Vagina (tissue), 2 donors: Measurements from ENCODE around the gene SRPK3. TPM values are rescaled to one million over a fixed set of nuclear protein-coding genes. Genes with fewer than 3 reads are reported as not detected.

ENCODE experiments used
- DNase-seq, 2 donors: peaks; one replicate each; pipeline ENCODE4 v3.0.0-alpha.2; 2017; ENCODE audit errors: extremely low spot score in 2 of 2
- H3K27ac ChIP-seq: fragments of 200-600 bp; sonication (generic); one replicate; pipeline ENCODE4 v1.5.1; 2019
- H3K27me3 ChIP-seq: fragments of 200-600 bp; sonication (generic); one replicate; pipeline ENCODE4 v1.5.1; 2019
- H3K36me3 ChIP-seq, 2 donors: fragments of 200-600 bp; sonication (generic); one replicate each; pipeline ENCODE4 v1.5.1; 2017 to 2019
- H3K4me1 ChIP-seq: fragments of 200-600 bp; sonication (generic); one replicate; pipeline ENCODE4 v1.5.1; 2019
- H3K4me3 ChIP-seq, 2 donors: fragments of 200-600 bp; sonication (generic); 1 replicate in 1 of 2; 2 replicates in 1 of 2; pipeline ENCODE4 v1.5.1; 2016 to 2019
- H3K9me3 ChIP-seq: fragments of 200-600 bp; sonication (generic); one replicate; pipeline ENCODE4 v1.5.1; 2019
- CTCF ChIP-seq, 3 experiments: fragments of 450-650 bp in 2 of 3; fragments of 200-600 bp in 1 of 3; sonication (generic) in 1 of 3; IDR thresholded peaks; one replicate each; pipeline ENCODE4 v1.5.1; 2017 to 2019; ENCODE audit warnings: antibody characterized with exemption in 3 of 3, mild to moderate bottlenecking in 2 of 3, moderate library complexity in 2 of 3
- POLR2A ChIP-seq, 2 donors: fragments of 450-650 bp; IDR thresholded peaks; one replicate each; pipeline ENCODE4 v1.6.1; 2017; ENCODE audit warnings: antibody characterized with exemption in 2 of 2, mild to moderate bottlenecking in 2 of 2, moderate library complexity in 2 of 2
- POLR2AphosphoS5 ChIP-seq, 2 donors: sonication (generic); formaldehyde crosslinking; IDR thresholded peaks; one replicate each; pipeline ENCODE4 v1.9.0; 2017; ENCODE audit warnings: antibody characterized with exemption in 2 of 2, mild to moderate bottlenecking in 2 of 2, low read depth in 1 of 2; ENCODE audit not compliant: insufficient read depth in 1 of 2
- intact Hi-C: fragments of 100-400 bp; cut with DNase I; formaldehyde crosslinking; loops from one replicate; pipeline ENCODE4 v1.15.1; 2023
- total RNA-seq: library from RNA; depleted of rRNA; stranded (reverse); fragments of >200 nt; gene quantifications from one replicate; pipeline ENCODE4 v1.2.3, GENCODE V29; 2016

The SRPK3 gene
- total RNA-seq, 1 donor from 2014 or later, result 0.25 TPM

- no peak for DNase-seq
- Histone ChIP-seq H3K4me3 (no peak overlapping the region), H3K27me3 (no peaks in the 10 kb centered on the region), H3K27ac (no peak overlapping the region), H3K4me1 (peaks cover 18% of the 10 kb centered on the region), H3K36me3 (peaks cover 0 to 12% of the 10 kb centered on the region in 2 donors), H3K9me3 (no peaks in the 10 kb centered on the region)
- TF ChIP-seq POLR2A (IDR thresholded peaks at IDR 0.05), result no peak
- no peak for TF ChIP-seq POLR2AphosphoS5 (IDR thresholded peaks at IDR 0.05; ENCODE audit: insufficient read depth in 1 of 2, low read depth in 1 of 2)
- no peak for TF ChIP-seq CTCF (IDR thresholded peaks at IDR 0.05)
- intact Hi-C loops, result loop anchor here (10.0 kb wide), 1 partner anchor 140 kb away; the partner anchor contains the start of gene ARHGAP4
These were observed 3.6 kb downstream of the SRPK3 start for GRCh38 chrX:153784325-153784967.

- intact Hi-C loops, result loop anchor here (10.0 kb wide), 1 partner anchor 138 kb away; the partner anchor contains the start of gene ARHGAP4
- no peak for TF ChIP-seq POLR2A (IDR thresholded peaks at IDR 0.05)
- TF ChIP-seq CTCF (IDR thresholded peaks at IDR 0.05), result no peak
- no peak for TF ChIP-seq POLR2AphosphoS5 (IDR thresholded peaks at IDR 0.05; ENCODE audit: insufficient read depth in 1 of 2, low read depth in 1 of 2)
- peaks cover 0 to 12% of the 10 kb centered on the region in 2 donors for H3K36me3 ChIP-seq
These were observed 5.8 kb downstream of the SRPK3 start for GRCh38 chrX:153786669-153787068.

GRCh38 chrX:153789654-153790053 lies 8.8 kb downstream of the SRPK3 start:
- no peaks in the 10 kb centered on the region for H3K27me3 ChIP-seq
- TF ChIP-seq POLR2AphosphoS5 (IDR thresholded peaks at IDR 0.05; ENCODE audit: insufficient read depth in 1 of 2, low read depth in 1 of 2) (no peak), POLR2A (IDR thresholded peaks at IDR 0.05) (no peak), CTCF (IDR thresholded peaks at IDR 0.05) (no peak)
- intact Hi-C loops, result loop anchor here (10.0 kb wide), 1 partner anchor 135 kb away; the partner anchor contains the start of gene ARHGAP4
- H3K4me1 ChIP-seq, result peaks cover 30% of the 10 kb centered on the region
- DNase-seq, result no peak
- no peaks in the 10 kb centered on the region for H3K9me3 ChIP-seq
- peaks cover 0 to 12% of the 10 kb centered on the region in 2 donors for H3K36me3 ChIP-seq
- H3K27ac ChIP-seq, result no peak overlapping the region
- no peak overlapping the region for H3K4me3 ChIP-seq

More at GRCh38 chrX:153786669-153787068, 5.8 kb downstream of the SRPK3 start:
- Histone ChIP-seq H3K27me3 (no peaks in the 10 kb centered on the region), H3K4me1 (peaks cover 17% of the 10 kb centered on the region), H3K27ac (no peak overlapping the region), H3K9me3 (no peaks in the 10 kb centered on the region), H3K4me3 (no peak overlapping the region)
- DNase-seq, result no peak

- H3K27me3 ChIP-seq, result no peaks in the 10 kb centered on the region
- H3K27ac ChIP-seq, result no peak overlapping the region
- no peaks in the 10 kb centered on the region for H3K9me3 ChIP-seq
- H3K4me3 ChIP-seq, result no peak overlapping the region
- intact Hi-C loops, result no loop called here
- H3K36me3 ChIP-seq, result peaks cover 0 to 5% of the 10 kb centered on the region in 2 donors
- TF ChIP-seq POLR2A (IDR thresholded peaks at IDR 0.05), result no peak
- no peak for TF ChIP-seq POLR2AphosphoS5 (IDR thresholded peaks at IDR 0.05; ENCODE audit: insufficient read depth in 1 of 2, low read depth in 1 of 2)
- no peak for TF ChIP-seq CTCF (IDR thresholded peaks at IDR 0.05)
- H3K4me1 ChIP-seq, result peaks cover 41% of the 10 kb centered on the region
- no peak for DNase-seq
These were observed 10.4 kb downstream of the SRPK3 start for GRCh38 chrX:153791104-153791852.
